OCI-LY7 (cell line): ENCODE measurements around the gene SNCAIP. TPM values are rescaled to one million over a fixed set of nuclear protein-coding genes. Genes with fewer than 3 reads are reported as not detected.

Source experiments
- Bru-seq: library from RNA; stranded (reverse); fragments of 400-500 nt; gene quantifications from one replicate; lab custom pipeline; 2021; lab: Mats Ljungman, UMichigan
- BruChase-seq, 2 experiments: library from RNA; stranded (reverse); fragments of 400-500 nt; gene quantifications; one replicate each; lab custom pipeline; 2021; lab: Mats Ljungman, UMichigan
- BruUV-seq: library from RNA; stranded (reverse); fragments of 400-500 nt; replicated peaks from 2 replicates; lab custom pipeline; 2021; lab: Mats Ljungman, UMichigan
- CTCF ChIA-PET: fragments of 300-600 bp; sonication (Branson Sonifier 250); formaldehyde crosslinking; loops from one replicate; lab custom pipeline; 2022; ENCODE audit warnings: antibody characterized with exemption; ENCODE audit not compliant: unreplicated experiment; lab: Charles Lee
- POLR2A ChIA-PET: fragments of 300-600 bp; sonication (Branson Sonifier 250); formaldehyde crosslinking; loops from one replicate; lab custom pipeline; 2022; ENCODE audit warnings: antibody characterized with exemption; lab: Charles Lee
- DNase-seq: peaks from one replicate; pipeline ENCODE4 v3.0.0-alpha.2; 2015; ENCODE audit warnings: low spot score
- H2AFZ ChIP-seq: fragments of 200-600 bp; sonication (generic), shearing (Covaris generic); 2 replicates; pipeline ENCODE4 v1.6.1; 2014; ENCODE audit warnings: mild to moderate bottlenecking, antibody characterized with exemption, low read length, moderate library complexity
- H3K27ac ChIP-seq: fragments of 200-600 bp; sonication (generic); 2 replicates; pipeline ENCODE4 v1.5.1; 2014; ENCODE audit warnings: mixed run types, low read depth, mild to moderate bottlenecking, moderate library complexity, low read length, inconsistent platforms; ENCODE audit not compliant: poor library complexity, severe bottlenecking
- H3K36me3 ChIP-seq: fragments of 200-600 bp; sonication (generic); 2 replicates; pipeline ENCODE4 v1.6.1; 2014; ENCODE audit warnings: mild to moderate bottlenecking, antibody characterized with exemption, low read length, moderate library complexity, mixed read lengths; ENCODE audit not compliant: insufficient read depth
- H3K4me1 ChIP-seq: fragments of 200-600 bp; sonication (generic); 2 replicates; pipeline ENCODE4 v1.5.1; 2014; ENCODE audit warnings: mild to moderate bottlenecking, low read length; ENCODE audit not compliant: insufficient read depth, poor library complexity, severe bottlenecking
- H3K4me2 ChIP-seq: fragments of 200-600 bp; sonication (generic); 2 replicates; pipeline ENCODE4 v1.6.1; 2014; ENCODE audit warnings: mild to moderate bottlenecking, low read length
- H3K4me3 ChIP-seq: fragments of 200-600 bp; sonication (generic); 2 replicates; pipeline ENCODE4 v1.5.1; 2014; ENCODE audit warnings: mild to moderate bottlenecking, low read depth, low read length; ENCODE audit not compliant: poor library complexity, severe bottlenecking
- H3K79me2 ChIP-seq: fragments of 200-600 bp; sonication (generic); 2 replicates; pipeline ENCODE4 v1.6.1; 2016; ENCODE audit warnings: low read depth, mild to moderate bottlenecking, low read length, moderate library complexity, mixed read lengths; ENCODE audit not compliant: insufficient read depth
- H3K9me2 ChIP-seq: fragments of 200-600 bp; sonication (generic); 2 replicates; pipeline ENCODE4 v1.6.1; 2016; ENCODE audit warnings: mild to moderate bottlenecking, low read length, mixed read lengths; ENCODE audit not compliant: insufficient read depth
- H3K9me3 ChIP-seq: fragments of 200-600 bp; sonication (generic); 2 replicates; pipeline ENCODE4 v1.6.1; 2014; ENCODE audit warnings: mild to moderate bottlenecking, mixed run types, low read length, mixed read lengths
- H4K20me1 ChIP-seq: fragments of 200-600 bp; sonication (generic); 2 replicates; pipeline ENCODE4 v1.6.1; 2014; ENCODE audit warnings: mild to moderate bottlenecking, antibody characterized with exemption, low read length, moderate library complexity, mixed read lengths; ENCODE audit not compliant: insufficient read depth
- EZH2phosphoT487 ChIP-seq: fragments of 200-600 bp; sonication (generic); IDR thresholded peaks from 2 replicates; pipeline ENCODE4 v1.6.1; 2018; ENCODE audit warnings: low read depth, borderline replicate concordance, mild to moderate bottlenecking, mixed run types, antibody characterized with exemption, low read length, moderate library complexity, mixed read lengths
- intact Hi-C: fragments of 100-400 bp; cut with micrococcal nuclease; formaldehyde crosslinking; loops from one replicate; pipeline ENCODE4 v1.10.0; 2022; ENCODE audit not compliant: unreplicated experiment
- long read RNA-seq: library from polyadenylated mRNA; stranded (forward); transcript quantifications from one replicate; pipeline ENCODE4 v2.0.0, GENCODE V29; 2022
- total RNA-seq, 2 experiments: library from RNA; depleted of rRNA in 1 of 2; stranded (reverse); fragments of >200 nt in 1 of 2; shearing (Covaris generic) in 1 of 2; gene quantifications; 2 replicates each; pipeline ENCODE4 v1.2.3, GENCODE V29; 2014 to 2022
- TF ChIP-seq, protein P1 (sequence below): fragments of 200-600 bp; sonication (generic); conservative IDR thresholded peaks from 2 replicates; pipeline ENCODE4 v1.5.1; 2014; ENCODE audit warnings: mild to moderate bottlenecking, antibody characterized with exemption, low read length, moderate library complexity, mixed read lengths

SNCAIP gene
- total RNA-seq (2014; rRNA removed; shearing (Covaris generic)): not detected in 2 replicates
- not detected in 2 replicates for total RNA-seq (2022)
- Bru-seq, nascent RNA: percentile 3 among the genes with signal in this experiment
- BruChase-seq, experiment 1, labeled RNA remaining after a 6-hour chase: not detected
- BruChase-seq, experiment 2, labeled RNA remaining after a 2-hour chase: percentile 6 among the genes with signal in this experiment
- long read RNA-seq: 0 reads

DNA sequence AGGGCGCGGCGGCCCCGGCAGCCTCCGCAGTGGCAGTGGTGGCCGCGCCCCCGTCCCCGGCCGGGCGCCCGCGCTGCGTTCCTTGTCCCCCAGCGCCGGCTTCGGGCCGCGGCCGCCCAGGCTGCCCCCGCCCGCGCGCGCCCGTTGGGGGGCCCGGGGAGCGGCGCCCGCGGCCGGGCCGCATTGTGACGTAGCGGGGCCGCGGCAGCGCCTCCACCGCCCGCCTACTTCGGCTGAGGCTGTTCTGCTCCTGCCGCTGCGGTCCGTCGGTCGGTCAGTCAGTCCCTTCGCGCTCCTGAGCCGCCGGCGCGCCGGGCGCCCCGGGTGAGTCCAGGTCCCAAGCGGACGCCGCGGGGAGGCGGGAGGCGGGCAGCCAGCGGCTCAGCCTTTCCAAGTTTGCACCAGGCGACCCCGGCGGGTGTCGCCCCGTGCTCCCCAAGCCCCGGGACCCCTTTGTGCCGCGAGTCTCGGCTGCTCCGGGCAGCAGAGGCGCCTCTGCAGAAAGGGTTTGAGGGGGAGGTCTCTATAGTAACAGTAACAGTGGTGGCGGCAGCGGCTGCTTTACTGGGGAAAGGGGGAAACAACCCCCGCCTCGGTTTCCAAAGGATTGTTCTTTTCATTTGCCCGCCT is at the start of gene SNCAIP:
Gene SNCAIP (plus strand): TSS at position 277 of the 630 bp plus-strand sequence. CDS start 78,898 bp downstream, outside the sequence.
- intact Hi-C loops: no loop called here

DNA sequence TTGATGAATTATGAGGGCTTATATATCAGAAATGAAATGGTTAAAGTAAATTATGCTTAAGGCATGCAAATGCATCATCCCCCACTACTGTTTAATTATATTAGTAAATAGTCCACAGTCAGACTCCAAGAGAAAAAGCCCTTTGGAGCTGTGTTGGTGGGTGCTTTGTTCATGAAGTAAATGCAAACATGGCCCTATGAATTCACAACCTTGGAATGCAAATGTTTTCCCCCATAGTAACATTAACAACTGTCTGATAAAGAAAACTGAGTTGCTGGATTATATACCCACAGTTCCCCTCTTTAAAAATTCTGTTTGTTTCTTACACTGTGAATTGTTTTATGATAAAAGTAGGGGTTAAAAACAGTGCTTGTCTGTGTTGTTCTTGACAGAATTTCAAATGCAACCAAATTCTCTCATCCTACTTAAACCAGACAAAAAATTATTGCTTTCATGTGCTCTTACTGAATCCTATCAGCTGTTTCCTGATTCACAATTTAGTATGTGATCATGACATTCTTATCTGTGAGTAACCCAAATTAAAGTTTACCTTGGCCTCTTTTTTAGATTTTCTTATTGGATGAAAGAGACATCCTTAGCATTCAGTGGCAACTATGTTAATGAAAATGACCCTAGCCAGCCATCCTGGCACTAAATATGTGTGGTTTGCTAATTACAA is 48.5 kb upstream of the SNCAIP start:
- Histone ChIP-seq H3K9me2 (no peaks in the 10 kb centered on the region), H4K20me1 (no peaks in the 10 kb centered on the region), H3K79me2 (no peaks in the 10 kb centered on the region), H3K9me3 (no peaks in the 10 kb centered on the region), H3K4me2 (no peak overlapping the region), H2AFZ (no peak overlapping the region), H3K4me1 (no peaks in the 10 kb centered on the region), H3K36me3 (no peaks in the 10 kb centered on the region), H3K4me3 (no peak overlapping the region), H3K27ac (no peak overlapping the region)
- TF ChIP-seq, protein P1, sequence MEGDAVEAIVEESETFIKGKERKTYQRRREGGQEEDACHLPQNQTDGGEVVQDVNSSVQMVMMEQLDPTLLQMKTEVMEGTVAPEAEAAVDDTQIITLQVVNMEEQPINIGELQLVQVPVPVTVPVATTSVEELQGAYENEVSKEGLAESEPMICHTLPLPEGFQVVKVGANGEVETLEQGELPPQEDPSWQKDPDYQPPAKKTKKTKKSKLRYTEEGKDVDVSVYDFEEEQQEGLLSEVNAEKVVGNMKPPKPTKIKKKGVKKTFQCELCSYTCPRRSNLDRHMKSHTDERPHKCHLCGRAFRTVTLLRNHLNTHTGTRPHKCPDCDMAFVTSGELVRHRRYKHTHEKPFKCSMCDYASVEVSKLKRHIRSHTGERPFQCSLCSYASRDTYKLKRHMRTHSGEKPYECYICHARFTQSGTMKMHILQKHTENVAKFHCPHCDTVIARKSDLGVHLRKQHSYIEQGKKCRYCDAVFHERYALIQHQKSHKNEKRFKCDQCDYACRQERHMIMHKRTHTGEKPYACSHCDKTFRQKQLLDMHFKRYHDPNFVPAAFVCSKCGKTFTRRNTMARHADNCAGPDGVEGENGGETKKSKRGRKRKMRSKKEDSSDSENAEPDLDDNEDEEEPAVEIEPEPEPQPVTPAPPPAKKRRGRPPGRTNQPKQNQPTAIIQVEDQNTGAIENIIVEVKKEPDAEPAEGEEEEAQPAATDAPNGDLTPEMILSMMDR: no peak
- TF ChIP-seq EZH2phosphoT487: no peak
- no peak for DNase-seq
- POLR2A ChIA-PET: no interaction called here
- BruUV-seq: no TSS peak
- CTCF ChIA-PET: no interaction called here
- intact Hi-C loops: no loop called here

More for the DNA sequence above, at the start of gene SNCAIP:
- Histone ChIP-seq H3K9me2 (no peaks in the 10 kb centered on the region), H2AFZ (no peak within 1 kb of the TSS), H3K4me2 (no peak within 1 kb of the TSS), H4K20me1 (no peaks in the 10 kb centered on the region), H3K27ac (no peak within 1 kb of the TSS), H3K79me2 (no peaks in the 10 kb centered on the region), H3K4me3 (no peak within 1 kb of the TSS), H3K36me3 (no peaks in the 10 kb centered on the region), H3K9me3 (no peaks in the 10 kb centered on the region), H3K4me1 (no peaks in the 10 kb centered on the region)
- TF ChIP-seq, protein P1: no peak
- no peak for TF ChIP-seq EZH2phosphoT487
- ChIA-PET CTCF (no interaction called here), POLR2A (no interaction called here)
- DNase-seq: no peak
- BruUV-seq: no TSS peak
